ENCODE results near the gene RIBC2.

GRCh38 chr22:45475063-45475747, 61.7 kb downstream of the RIBC2 start:
- TF ChIP-seq CTCF (conservative IDR thresholded peaks at IDR 0.05; ENCODE audit: low read length) (no peak), EZH2phosphoT487 (IDR thresholded peaks at IDR 0.05; ENCODE audit: borderline replicate concordance, low read depth, low read length) (no peak)
